Esophagus muscularis mucosa (tissue), 4 donors: ENCODE measurements around the gene NUMA1. TPM values are rescaled to one million over a fixed set of nuclear protein-coding genes. Genes with fewer than 3 reads are reported as not detected.

Experiments
- DNase-seq: peaks from one replicate; pipeline ENCODE4 v3.0.0-alpha.2; 2017; ENCODE audit errors: extremely low spot score
- H3K27ac ChIP-seq, 4 donors: fragments of 200-600 bp; sonication (generic); replicated peaks in 1 of 4; 1 replicate in 3 of 4; 2 replicates in 1 of 4; pipeline ENCODE4 v1.5.1; 2016 to 2019; ENCODE audit warnings: mild to moderate bottlenecking in 1 of 4
- H3K27me3 ChIP-seq, 4 donors: fragments of 200-600 bp; sonication (generic); one replicate each; pipeline versions ENCODE4 v1.5.1 to v1.6.0; 2016 to 2019
- H3K36me3 ChIP-seq, 4 donors: fragments of 200-600 bp; sonication (generic); one replicate each; pipeline ENCODE4 v1.5.1; 2016 to 2019
- H3K4me1 ChIP-seq, 4 donors: fragments of 200-600 bp; sonication (generic); one replicate each; pipeline ENCODE4 v1.5.1; 2016 to 2019
- H3K4me3 ChIP-seq, 4 donors: fragments of 200-600 bp; sonication (generic); 1 replicate in 2 of 4; 2 replicates in 2 of 4; pipeline ENCODE4 v1.5.1; 2016 to 2019; ENCODE audit warnings: mild to moderate bottlenecking in 4 of 4, moderate library complexity in 1 of 4
- H3K9me3 ChIP-seq, 4 donors: fragments of 200-600 bp; sonication (generic); 1 replicate in 3 of 4; 2 replicates in 1 of 4; pipeline ENCODE4 v1.5.1; 2016 to 2019
- EP300 ChIP-seq: sonication (generic); formaldehyde crosslinking; IDR thresholded peaks from one replicate; pipeline ENCODE4 v1.6.1; 2017; ENCODE audit warnings: antibody characterized with exemption
- POLR2A ChIP-seq: fragments of 450-650 bp; IDR thresholded peaks from one replicate; pipeline ENCODE4 v1.6.1; 2017; ENCODE audit warnings: antibody characterized with exemption, moderate library complexity, mild to moderate bottlenecking, low read depth
- POLR2AphosphoS5 ChIP-seq, 2 donors: sonication (generic); formaldehyde crosslinking; IDR thresholded peaks; one replicate each; pipeline ENCODE4 v1.6.1; 2017; ENCODE audit warnings: antibody characterized with exemption in 2 of 2
- WGBS: methylation state at CpG from one replicate; pipeline ENCODE4 v1.1.5; 2018; 5-methylcytosine and 5-hydroxymethylcytosine counted together
- intact Hi-C: fragments of 100-400 bp; cut with DNase I; formaldehyde crosslinking; loops from one replicate; pipeline ENCODE4 v1.15.1; 2023
- total RNA-seq, 4 donors: library from RNA; depleted of rRNA; stranded (reverse); fragments of >200 nt; gene quantifications; one replicate each; pipeline versions ENCODE4 v1.1.0 to v1.2.1, GENCODE V29; 2016
- TF ChIP-seq, protein P1 (sequence below), 3 experiments: fragments of 200-600 bp in 2 of 3; fragments of 450-650 bp in 1 of 3; sonication (generic) in 2 of 3; IDR thresholded peaks; one replicate each; pipeline ENCODE4 v1.5.1; 2017 to 2019; ENCODE audit warnings: antibody characterized with exemption in 3 of 3, mild to moderate bottlenecking in 2 of 3, moderate library complexity in 1 of 3

NUMA1 gene
- total RNA-seq, 4 donors from 2014 or later: 214 to 328 (median 272) TPM

- TF ChIP-seq POLR2A (no peak), EP300 (no peak), POLR2AphosphoS5 (IDR thresholded peaks at IDR 0.05) (peak; percentile 82 to 86)
- TF ChIP-seq, protein P1, sequence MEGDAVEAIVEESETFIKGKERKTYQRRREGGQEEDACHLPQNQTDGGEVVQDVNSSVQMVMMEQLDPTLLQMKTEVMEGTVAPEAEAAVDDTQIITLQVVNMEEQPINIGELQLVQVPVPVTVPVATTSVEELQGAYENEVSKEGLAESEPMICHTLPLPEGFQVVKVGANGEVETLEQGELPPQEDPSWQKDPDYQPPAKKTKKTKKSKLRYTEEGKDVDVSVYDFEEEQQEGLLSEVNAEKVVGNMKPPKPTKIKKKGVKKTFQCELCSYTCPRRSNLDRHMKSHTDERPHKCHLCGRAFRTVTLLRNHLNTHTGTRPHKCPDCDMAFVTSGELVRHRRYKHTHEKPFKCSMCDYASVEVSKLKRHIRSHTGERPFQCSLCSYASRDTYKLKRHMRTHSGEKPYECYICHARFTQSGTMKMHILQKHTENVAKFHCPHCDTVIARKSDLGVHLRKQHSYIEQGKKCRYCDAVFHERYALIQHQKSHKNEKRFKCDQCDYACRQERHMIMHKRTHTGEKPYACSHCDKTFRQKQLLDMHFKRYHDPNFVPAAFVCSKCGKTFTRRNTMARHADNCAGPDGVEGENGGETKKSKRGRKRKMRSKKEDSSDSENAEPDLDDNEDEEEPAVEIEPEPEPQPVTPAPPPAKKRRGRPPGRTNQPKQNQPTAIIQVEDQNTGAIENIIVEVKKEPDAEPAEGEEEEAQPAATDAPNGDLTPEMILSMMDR (IDR thresholded peaks at IDR 0.05): peak in 1 of 3 experiments; percentile 4
- Histone ChIP-seq H3K4me1 (peaks cover 50 to 77% (median 70%) of the 10 kb centered on the region in 4 donors), H3K4me3 (peak overlapping the region; percentile 62 to 78 (median 66)), H3K27ac (peak overlapping the region; percentile 95 to 97 (median 96)), H3K36me3 (peaks cover 0 to under 1% (median 0%) of the 10 kb centered on the region in 4 donors), H3K9me3 (no peaks in the 10 kb centered on the region), H3K27me3 (no peaks in the 10 kb centered on the region)
- peak; percentile 92 for DNase-seq
- intact Hi-C loops: no loop called here
- under 1% methylated on average over 22 of the region's 23 CpGs for whole genome bisulfite sequencing
These were observed 38.8 kb downstream of the NUMA1 start for GRCh38 chr11:72041364-72042063.

- peaks cover 0 to 2% (median 1%) of the 10 kb centered on the region in 4 donors for H3K36me3 ChIP-seq
- H3K4me3 ChIP-seq: peak overlapping the region; percentile 62 to 78 (median 66)
- WGBS: 0% methylated on average over 23 of the region's 23 CpGs
- H3K9me3 ChIP-seq: no peaks in the 10 kb centered on the region
- peak; percentile 98 for DNase-seq
- H3K4me1 ChIP-seq: peaks cover 56 to 81% (median 76%) of the 10 kb centered on the region in 4 donors
- TF ChIP-seq EP300 (no peak), POLR2AphosphoS5 (IDR thresholded peaks at IDR 0.05) (peak; percentile 94 to 96), POLR2A (peak; percentile 16)
- TF ChIP-seq, protein P1 (IDR thresholded peaks at IDR 0.05): no peak
- intact Hi-C loops: no loop called here
- H3K27ac ChIP-seq: peak overlapping the region; percentile 95 to 97 (median 96)
- H3K27me3 ChIP-seq: no peaks in the 10 kb centered on the region
These were observed 39.6 kb downstream of the NUMA1 start for GRCh38 chr11:72040491-72041363.

GRCh38 chr11:72039856-72040401, 40.4 kb downstream of the NUMA1 start:
- intact Hi-C loops: loop anchor here (2.0 kb wide), 1 partner anchor 41 kb away; the partner anchor contains the start of genes LRRC51 and NUMA1
- H3K27ac ChIP-seq: peak overlapping the region; percentile 95 to 97 (median 96)
- peaks cover 4 to 10% (median 9%) of the 10 kb centered on the region in 4 donors for H3K36me3 ChIP-seq
- no peaks in the 10 kb centered on the region for H3K27me3 ChIP-seq
- 7% methylated on average over 6 of the region's 6 CpGs for WGBS
- H3K9me3 ChIP-seq: no peaks in the 10 kb centered on the region
- H3K4me3 ChIP-seq: peak overlapping the region; percentile 62 to 78 (median 66)
- H3K4me1 ChIP-seq: peaks cover 61 to 82% (median 81%) of the 10 kb centered on the region in 4 donors
- DNase-seq: no peak
- TF ChIP-seq EP300 (no peak), POLR2A (no peak), POLR2AphosphoS5 (IDR thresholded peaks at IDR 0.05) (no peak)
- TF ChIP-seq, protein P1 (IDR thresholded peaks at IDR 0.05): no peak

GRCh38 chr11:72039031-72039855, 41.1 kb downstream of the NUMA1 start:
- Histone ChIP-seq H3K36me3 (peaks cover 11 to 17% (median 16%) of the 10 kb centered on the region in 4 donors), H3K4me3 (peak overlapping the region; percentile 62 to 78 (median 66)), H3K9me3 (no peaks in the 10 kb centered on the region), H3K27ac (peak overlapping the region; percentile 95 to 97 (median 96)), H3K27me3 (no peaks in the 10 kb centered on the region), H3K4me1 (peaks cover 62 to 88% (median 82%) of the 10 kb centered on the region in 4 donors)
- 18% methylated on average over 4 of the region's 5 CpGs for WGBS
- no peak for DNase-seq
- intact Hi-C loops: loop anchor here (2.0 kb wide), 1 partner anchor 42 kb away; the partner anchor contains the start of genes LRRC51 and NUMA1
- TF ChIP-seq EP300 (no peak), POLR2AphosphoS5 (IDR thresholded peaks at IDR 0.05) (no peak), POLR2A (no peak)
- TF ChIP-seq, protein P1 (IDR thresholded peaks at IDR 0.05): no peak
